GM12873 (cell line): ENCODE results near the gene STK39.

Experiments used
- TF ChIP-seq, protein P1 (sequence below): IDR thresholded peaks from 2 replicates; pipeline ENCODE4 v1.5.1; 2012; ENCODE audit warnings: low read depth, mild to moderate bottlenecking, moderate library complexity, low read length, control low read depth; ENCODE audit not compliant: insufficient read depth; ENCODE audit errors: missing control alignments

STK39 gene

DNA sequence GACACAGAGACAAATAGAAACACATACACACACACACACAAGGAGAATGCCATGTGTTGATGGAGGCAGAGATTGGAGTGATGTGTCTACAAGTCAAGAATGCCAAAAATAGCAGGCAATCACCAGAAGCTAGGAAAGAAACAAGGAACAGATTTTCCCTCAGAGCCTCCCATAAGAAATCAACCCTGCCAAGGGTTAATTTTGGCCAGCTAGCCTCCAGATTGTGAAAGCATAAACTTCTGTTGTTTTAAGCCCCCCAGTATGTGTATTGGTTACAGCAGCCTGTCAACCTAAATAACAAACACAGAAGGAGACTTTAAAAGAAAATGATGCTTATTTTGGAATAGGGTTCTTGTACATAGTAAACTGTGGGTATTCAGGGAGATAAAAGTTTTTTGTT lies 5.6 kb upstream of the STK39 start:
- TF ChIP-seq, protein P1, sequence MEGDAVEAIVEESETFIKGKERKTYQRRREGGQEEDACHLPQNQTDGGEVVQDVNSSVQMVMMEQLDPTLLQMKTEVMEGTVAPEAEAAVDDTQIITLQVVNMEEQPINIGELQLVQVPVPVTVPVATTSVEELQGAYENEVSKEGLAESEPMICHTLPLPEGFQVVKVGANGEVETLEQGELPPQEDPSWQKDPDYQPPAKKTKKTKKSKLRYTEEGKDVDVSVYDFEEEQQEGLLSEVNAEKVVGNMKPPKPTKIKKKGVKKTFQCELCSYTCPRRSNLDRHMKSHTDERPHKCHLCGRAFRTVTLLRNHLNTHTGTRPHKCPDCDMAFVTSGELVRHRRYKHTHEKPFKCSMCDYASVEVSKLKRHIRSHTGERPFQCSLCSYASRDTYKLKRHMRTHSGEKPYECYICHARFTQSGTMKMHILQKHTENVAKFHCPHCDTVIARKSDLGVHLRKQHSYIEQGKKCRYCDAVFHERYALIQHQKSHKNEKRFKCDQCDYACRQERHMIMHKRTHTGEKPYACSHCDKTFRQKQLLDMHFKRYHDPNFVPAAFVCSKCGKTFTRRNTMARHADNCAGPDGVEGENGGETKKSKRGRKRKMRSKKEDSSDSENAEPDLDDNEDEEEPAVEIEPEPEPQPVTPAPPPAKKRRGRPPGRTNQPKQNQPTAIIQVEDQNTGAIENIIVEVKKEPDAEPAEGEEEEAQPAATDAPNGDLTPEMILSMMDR = no peak

DNA sequence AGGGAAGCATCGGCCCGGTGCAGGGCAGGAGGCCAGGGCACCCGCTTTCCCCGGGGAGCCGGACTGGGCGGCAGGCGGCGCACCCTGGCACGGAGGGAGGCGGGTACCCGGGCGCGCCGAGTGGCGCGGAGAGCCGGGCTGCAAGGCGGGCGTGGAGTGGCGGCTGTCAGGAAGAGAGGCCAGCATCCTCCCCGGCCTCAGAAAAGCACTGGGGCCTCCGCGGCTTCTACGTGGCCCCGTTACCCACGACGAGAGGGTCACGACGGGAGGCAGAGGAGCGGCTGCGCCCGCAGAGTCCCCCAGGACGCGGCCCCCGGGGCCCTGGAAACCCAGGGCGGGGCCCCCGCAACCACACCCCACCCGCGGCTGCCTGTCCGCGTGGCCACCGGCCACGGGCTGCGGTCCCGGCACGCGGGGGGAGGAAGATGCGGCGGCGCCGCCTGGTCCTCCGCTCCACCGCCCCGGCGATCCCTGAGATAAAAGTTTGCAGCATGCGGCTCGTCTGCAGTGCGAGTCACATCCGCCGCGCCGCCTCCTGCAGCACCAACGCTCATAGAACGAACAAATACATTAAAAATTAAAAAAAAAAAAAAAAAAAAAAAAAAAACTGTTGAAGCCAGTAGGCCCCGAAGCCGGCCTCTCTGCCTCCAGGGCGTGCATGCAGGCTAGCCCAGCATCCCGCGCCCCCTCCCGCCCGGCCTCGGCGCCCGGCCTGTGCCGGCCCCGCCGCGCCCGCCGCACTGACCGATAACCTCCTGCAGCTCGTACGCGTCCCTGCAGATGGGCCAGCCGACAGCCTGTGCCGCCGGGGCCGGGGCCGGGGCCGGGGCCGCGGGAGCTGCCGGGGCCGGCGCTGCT lies 683 bp downstream of the STK39 start:
- TF ChIP-seq, protein P1 = no peak

DNA sequence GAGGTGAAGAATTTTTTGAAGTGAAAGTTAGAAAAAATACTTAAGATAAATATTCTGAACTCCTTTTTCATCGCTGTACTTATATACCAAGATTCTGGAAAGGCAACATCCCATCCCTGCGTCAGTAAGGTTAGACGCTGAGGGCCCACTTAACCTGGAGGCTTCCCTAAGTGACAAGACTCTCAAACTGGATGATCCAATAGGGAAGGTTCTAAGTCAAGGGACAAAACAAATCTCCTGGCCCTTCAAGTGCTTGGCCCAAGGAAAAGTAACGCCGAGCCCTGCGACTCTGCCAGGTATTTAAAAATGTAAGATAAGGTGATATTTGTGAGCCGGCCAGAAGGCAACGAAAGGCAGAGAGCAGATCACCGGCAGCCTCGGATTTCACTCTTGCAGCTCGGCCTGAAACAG lies 1.3 kb downstream of the STK39 start:
- TF ChIP-seq, protein P1 = no peak

DNA sequence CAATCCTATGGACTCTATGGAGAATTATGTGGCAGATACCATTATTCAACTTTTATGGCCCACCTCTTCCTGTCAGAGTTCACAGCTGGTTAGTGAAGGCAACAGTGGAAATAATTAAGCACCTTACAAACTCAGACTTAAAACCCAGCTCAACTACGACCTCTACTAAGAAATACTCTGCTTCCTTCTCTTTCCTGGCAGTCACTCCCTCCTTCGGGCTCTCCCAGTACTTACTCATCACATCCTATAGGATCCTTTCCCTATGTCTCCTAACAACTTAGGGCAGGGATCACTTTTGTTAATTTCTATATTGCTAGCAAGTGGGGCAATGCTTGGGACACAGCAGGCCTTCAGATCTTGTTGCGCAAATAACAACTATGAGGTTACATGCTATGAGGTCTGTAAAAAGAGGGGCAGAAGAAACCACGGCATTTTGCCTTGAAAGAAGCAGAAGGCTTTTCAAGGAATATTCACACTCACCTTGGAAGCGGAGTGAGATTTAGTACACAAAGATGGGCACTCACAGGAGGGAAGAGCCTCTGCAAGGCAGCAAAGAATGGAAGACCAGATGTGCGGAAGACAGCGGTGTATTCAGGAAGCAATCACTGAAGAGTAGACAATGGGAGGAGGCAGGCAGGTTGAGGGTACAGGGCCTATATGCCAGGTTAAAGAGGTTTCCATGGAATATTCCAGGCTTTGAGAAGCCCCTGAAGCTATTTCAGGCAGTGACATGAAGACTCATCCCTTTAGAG lies 2.1 kb downstream of the STK39 start:
- TF ChIP-seq, protein P1 = no peak

DNA sequence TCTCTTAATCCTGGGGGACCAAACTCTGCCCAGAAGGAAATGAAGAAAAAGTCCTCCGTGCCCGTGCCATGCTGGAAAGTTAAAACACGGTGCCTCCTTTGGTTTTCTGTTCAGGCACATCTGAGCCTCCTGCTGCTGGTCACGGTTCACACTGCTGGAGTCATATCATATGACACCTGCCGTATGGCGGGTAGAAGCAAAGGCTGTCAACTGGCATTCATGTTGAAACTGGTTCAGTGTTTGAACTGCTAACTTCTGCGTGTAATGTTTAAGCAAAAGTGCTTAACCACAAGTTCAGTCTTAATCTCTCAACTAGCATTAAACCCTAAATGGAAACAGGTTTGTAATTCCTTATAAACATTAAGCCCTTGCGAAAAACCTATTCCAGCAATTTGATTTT lies 3.1 kb downstream of the STK39 start:
- TF ChIP-seq, protein P1 = no peak

DNA sequence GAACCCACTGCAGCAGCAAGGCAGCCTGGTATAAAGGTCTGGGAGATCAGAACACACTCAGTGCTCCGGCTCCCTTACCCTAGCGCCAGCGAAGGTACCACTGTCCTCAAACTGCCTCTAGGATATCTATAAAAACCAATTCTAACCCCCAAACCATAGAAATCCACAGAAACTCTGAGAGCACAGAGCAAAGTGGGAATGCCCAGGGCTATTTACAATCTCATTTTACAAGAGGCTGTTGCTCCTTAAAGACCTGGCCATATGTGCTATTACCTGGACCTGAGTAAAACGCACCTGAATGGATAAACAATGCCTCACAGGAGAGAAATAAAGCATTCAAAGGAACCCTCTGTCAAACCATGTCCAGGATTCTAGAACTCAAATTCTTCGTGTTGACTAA lies 4.3 kb downstream of the STK39 start:
- TF ChIP-seq, protein P1 = no peak

DNA sequence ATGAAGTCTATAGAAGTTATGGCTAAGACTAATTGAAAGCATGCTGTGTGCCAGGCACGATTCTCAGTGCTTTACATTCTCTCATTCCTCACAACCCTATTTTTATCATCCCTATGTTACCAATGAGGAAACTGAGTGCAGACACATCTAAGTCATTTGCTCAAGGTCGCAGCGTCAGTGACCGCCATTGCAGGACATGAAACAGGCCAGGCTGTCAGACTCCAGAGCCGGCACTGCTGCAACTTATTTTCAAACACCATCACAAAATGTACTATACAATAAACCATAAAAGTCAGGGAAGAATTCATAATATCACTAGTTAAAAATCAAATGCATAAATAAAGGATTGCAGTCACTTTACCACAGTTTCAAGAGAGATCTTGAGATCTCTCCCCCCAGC lies 5.6 kb downstream of the STK39 start:
- TF ChIP-seq, protein P1 = no peak
